Gastroesophageal sphincter (tissue), 3 donors: Measurements from ENCODE around the gene TUBB4B.

Experiments used
- EP300 ChIP-seq: sonication (generic); formaldehyde crosslinking; IDR thresholded peaks from one replicate; pipeline ENCODE4 v1.6.1; 2017; ENCODE audit warnings: antibody characterized with exemption, mild to moderate bottlenecking
- POLR2A ChIP-seq, 2 donors: fragments of 450-650 bp; IDR thresholded peaks; one replicate each; pipeline ENCODE4 v1.6.1; 2017; ENCODE audit warnings: antibody characterized with exemption in 2 of 2, mild to moderate bottlenecking in 2 of 2, moderate library complexity in 1 of 2
- POLR2AphosphoS5 ChIP-seq: sonication (generic); formaldehyde crosslinking; IDR thresholded peaks from one replicate; pipeline ENCODE4 v1.6.1; 2017; ENCODE audit warnings: antibody characterized with exemption
- TF ChIP-seq, protein P1 (sequence below), 4 experiments: fragments of 200-600 bp in 2 of 4; fragments of 450-650 bp in 2 of 4; sonication (generic) in 1 of 4; IDR thresholded peaks; one replicate each; pipeline ENCODE4 v1.5.1; 2017 to 2019; ENCODE audit warnings: antibody characterized with exemption in 4 of 4, mild to moderate bottlenecking in 2 of 4, moderate library complexity in 2 of 4

DNA sequence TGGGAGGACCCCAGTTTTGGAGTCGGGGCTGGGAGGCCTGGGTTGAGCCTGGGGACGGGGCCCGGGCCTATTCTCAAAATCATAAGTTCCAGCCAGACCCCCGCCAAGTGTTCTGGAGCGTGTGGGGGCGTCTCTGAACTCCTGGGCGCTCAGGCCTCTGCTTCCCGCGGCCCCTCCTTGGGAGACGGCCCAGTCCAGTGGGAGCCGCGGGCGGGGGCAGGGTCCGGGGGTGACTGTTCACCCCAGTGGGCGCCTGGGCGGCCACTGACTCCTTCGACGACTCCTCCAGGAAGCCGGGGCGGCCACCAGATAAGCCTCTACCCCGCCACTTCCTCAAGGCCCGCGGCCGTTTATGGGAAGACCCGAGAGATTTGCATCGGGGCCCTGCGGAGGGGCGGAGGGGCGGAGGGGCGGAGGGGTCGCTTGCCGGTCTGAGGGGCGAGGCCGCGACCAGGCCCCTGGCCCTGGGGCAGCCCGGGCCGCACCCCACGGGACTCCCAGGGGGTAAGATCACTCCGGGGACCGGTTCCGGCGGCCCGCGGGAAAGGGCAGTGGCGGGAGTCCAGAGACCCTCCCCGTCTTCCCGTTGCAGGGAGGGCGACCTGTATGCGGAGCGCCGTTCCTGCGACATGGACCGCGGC, 37.1 kb downstream of the TUBB4B start:
- TF ChIP-seq, protein P1, sequence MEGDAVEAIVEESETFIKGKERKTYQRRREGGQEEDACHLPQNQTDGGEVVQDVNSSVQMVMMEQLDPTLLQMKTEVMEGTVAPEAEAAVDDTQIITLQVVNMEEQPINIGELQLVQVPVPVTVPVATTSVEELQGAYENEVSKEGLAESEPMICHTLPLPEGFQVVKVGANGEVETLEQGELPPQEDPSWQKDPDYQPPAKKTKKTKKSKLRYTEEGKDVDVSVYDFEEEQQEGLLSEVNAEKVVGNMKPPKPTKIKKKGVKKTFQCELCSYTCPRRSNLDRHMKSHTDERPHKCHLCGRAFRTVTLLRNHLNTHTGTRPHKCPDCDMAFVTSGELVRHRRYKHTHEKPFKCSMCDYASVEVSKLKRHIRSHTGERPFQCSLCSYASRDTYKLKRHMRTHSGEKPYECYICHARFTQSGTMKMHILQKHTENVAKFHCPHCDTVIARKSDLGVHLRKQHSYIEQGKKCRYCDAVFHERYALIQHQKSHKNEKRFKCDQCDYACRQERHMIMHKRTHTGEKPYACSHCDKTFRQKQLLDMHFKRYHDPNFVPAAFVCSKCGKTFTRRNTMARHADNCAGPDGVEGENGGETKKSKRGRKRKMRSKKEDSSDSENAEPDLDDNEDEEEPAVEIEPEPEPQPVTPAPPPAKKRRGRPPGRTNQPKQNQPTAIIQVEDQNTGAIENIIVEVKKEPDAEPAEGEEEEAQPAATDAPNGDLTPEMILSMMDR (IDR thresholded peaks at IDR 0.05), result no peak
- no peak for TF ChIP-seq EP300
- TF ChIP-seq POLR2AphosphoS5, result no peak
- TF ChIP-seq POLR2A (IDR thresholded peaks at IDR 0.05), result no peak
